K562 (cell line): ENCODE data around the gene MIDN. TPM values are rescaled to one million over a fixed set of nuclear protein-coding genes. Genes with fewer than 3 reads are reported as not detected.
A peak's percentile ranks its signal among the peaks of the same experiment; 100 is the strongest.

Source experiments
- GABPB1 ChIP-seq: sonication (generic); formaldehyde crosslinking; IDR thresholded peaks from 2 replicates; pipeline ENCODE4 v1.8.0; 2022; ENCODE audit warnings: mild to moderate bottlenecking, missing genetic modification reagents
- HDGF ChIP-seq: fragments of 450-650 bp; IDR thresholded peaks from 2 replicates; pipeline ENCODE4 v1.6.1; 2016
- HNRNPH1 ChIP-seq: fragments of 200-400 bp; formaldehyde crosslinking; optimal IDR thresholded peaks from 2 replicates; pipeline ENCODE3; 2017; ENCODE audit warnings: low read depth, mild to moderate bottlenecking, low read length, moderate library complexity
- MEIS2 ChIP-seq: fragments of 450-650 bp; IDR thresholded peaks from 2 replicates; pipeline ENCODE4 v1.6.1; 2014; ENCODE audit warnings: mild to moderate bottlenecking; ENCODE audit not compliant: partially characterized antibody
- MXI1 ChIP-seq: IDR thresholded peaks from 2 replicates; pipeline ENCODE4 v1.6.1; 2011; ENCODE audit warnings: low read depth, mild to moderate bottlenecking, improper control_type of control experiment, low read length
- POLR2G ChIP-seq: fragments of 200-400 bp; formaldehyde crosslinking; IDR thresholded peaks from 2 replicates; pipeline ENCODE4 v1.6.1; 2017; ENCODE audit warnings: low read depth, mild to moderate bottlenecking, antibody characterized with exemption, low read length, moderate library complexity
- SMARCE1 ChIP-seq: fragments of 450-650 bp; IDR thresholded peaks from 2 replicates; pipeline ENCODE4 v1.7.1; 2016; ENCODE audit warnings: mild to moderate bottlenecking
- TEAD4 ChIP-seq, 2 experiments: sonication (generic) in 1 of 2; formaldehyde crosslinking in 1 of 2; IDR thresholded peaks; 2 replicates each; pipeline versions ENCODE4 v1.6.1 to v1.8.0; 2012 to 2022; ENCODE audit warnings: borderline replicate concordance in 1 of 2, inconsistent platforms in 1 of 2, low read length in 1 of 2, mild to moderate bottlenecking in 1 of 2, missing genetic modification reagents in 1 of 2
- ZNF431 ChIP-seq: sonication (generic); formaldehyde crosslinking; IDR thresholded peaks from 2 replicates; pipeline ENCODE4 v1.8.0; 2022; ENCODE audit warnings: mild to moderate bottlenecking, missing genetic modification reagents
- polyA plus RNA-seq, 8 experiments: library from polyadenylated mRNA; depleted of rRNA in 4 of 8; stranded (reverse) in 5 of 8; unstranded in 3 of 8; fragments of >200 nt; fragmentation: Nextera tagmentation in 2 of 8; fragmentation: Illumina TruSeq in 1 of 8; extraction: Ambion mirVana in 2 of 8; extraction: Trizol in 1 of 8; gene quantifications; 2 replicates each; pipeline versions ENCODE4 v1.2.1 to v1.2.3, GENCODE V29; 2011 to 2014; ENCODE audit warnings: inconsistent platforms in 1 of 8, missing spikeins in 1 of 8
- total RNA-seq, 7 experiments: library from RNA; depleted of rRNA in 6 of 7; stranded (reverse); fragments of >200 nt in 6 of 7; fragmentation: Illumina TruSeq in 2 of 7; extraction: Trizol in 2 of 7; gene quantifications; 2 replicates each; pipeline versions ENCODE4 v1.2.1 to v1.2.3, GENCODE V29; 2011 to 2021; ENCODE audit warnings: low replicate concordance in 1 of 7
- TF ChIP-seq, protein P1 (sequence below): fragments of 250-450 bp; sonication (Bioruptor Pico); IDR thresholded peaks from 2 replicates; pipeline ENCODE4 v1.4.0; 2020; ENCODE audit warnings: mild to moderate bottlenecking
- TF ChIP-seq, protein P2 (sequence below): fragments of 250-450 bp; sonication (Bioruptor Pico); IDR thresholded peaks from 2 replicates; pipeline ENCODE4 v1.5.0; 2020; ENCODE audit warnings: mild to moderate bottlenecking, borderline replicate concordance
- TF ChIP-seq, protein P3 (sequence below): fragments of 150-350 bp; conservative IDR thresholded peaks from 2 replicates; pipeline ENCODE4 v1.6.1; 2014; ENCODE audit warnings: low read length
- TF ChIP-seq, protein P4 (sequence below): IDR thresholded peaks from 2 replicates; pipeline ENCODE4 v1.6.1; 2011; ENCODE audit not compliant: insufficient read length; ENCODE audit errors: extremely low read depth
- TF ChIP-seq, protein P5 (sequence below): fragments of 450-650 bp; IDR thresholded peaks from 2 replicates; pipeline ENCODE4 v1.6.1; 2014; ENCODE audit warnings: low read depth, mild to moderate bottlenecking, moderate library complexity, borderline replicate concordance
- TF ChIP-seq, protein P6 (sequence below), 2 experiments: IDR thresholded peaks; 2 replicates each; pipeline ENCODE4 v1.6.1; 2011; ENCODE audit warnings: borderline replicate concordance in 1 of 2, control low read depth in 1 of 2, low read depth in 1 of 2, low read length in 1 of 2, mild to moderate bottlenecking in 1 of 2, mixed read lengths in 1 of 2, moderate library complexity in 1 of 2; ENCODE audit not compliant: insufficient read depth in 1 of 2, insufficient read length in 1 of 2, poor library complexity in 1 of 2, severe bottlenecking in 1 of 2; ENCODE audit errors: extremely low read depth in 1 of 2

The MIDN gene
- total and polyA plus RNA-seq, 9 of the 15 experiments (the other 6 are each of a cell fraction or from before 2014, with no cell fraction given): 0.17 to 120 (median 10.1) TPM

DNA sequence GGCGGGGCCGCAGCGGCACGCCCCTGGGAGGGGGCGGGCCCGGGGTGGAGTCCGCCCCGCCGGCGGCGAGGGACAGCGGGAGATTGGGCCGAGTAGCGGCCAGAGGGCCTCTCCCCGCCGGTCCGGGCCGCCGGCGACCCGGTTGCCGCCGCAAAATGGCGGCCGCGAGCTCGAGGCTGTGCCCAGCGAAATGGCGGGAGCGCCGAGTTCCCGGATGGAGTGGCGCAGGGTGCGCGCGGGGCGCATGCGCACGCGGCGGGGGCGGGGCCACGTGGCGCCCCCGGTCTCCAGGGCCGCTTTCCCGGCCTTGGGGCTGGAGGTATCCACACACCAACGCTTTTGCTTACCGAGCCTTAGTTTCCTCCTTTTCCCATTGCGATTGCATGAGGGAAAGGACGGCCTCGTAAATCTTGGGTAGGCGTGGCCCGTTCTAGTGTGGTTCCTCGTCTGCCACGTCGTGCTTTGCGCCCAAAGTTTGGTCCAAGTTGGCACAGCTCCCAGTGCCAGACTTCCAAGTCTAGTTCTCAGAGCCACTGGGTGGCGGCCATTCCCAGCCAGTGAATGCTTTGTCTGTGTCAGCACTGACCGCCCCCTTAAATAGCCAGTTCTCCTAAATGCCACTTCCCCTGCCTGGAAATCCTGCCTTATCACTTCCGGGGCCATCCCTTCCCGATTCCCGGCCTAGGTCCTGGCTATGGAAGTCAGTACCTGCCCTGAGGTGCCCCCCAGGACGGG lies 21.3 kb downstream of the MIDN start (continued):
- TF ChIP-seq, protein P1, sequence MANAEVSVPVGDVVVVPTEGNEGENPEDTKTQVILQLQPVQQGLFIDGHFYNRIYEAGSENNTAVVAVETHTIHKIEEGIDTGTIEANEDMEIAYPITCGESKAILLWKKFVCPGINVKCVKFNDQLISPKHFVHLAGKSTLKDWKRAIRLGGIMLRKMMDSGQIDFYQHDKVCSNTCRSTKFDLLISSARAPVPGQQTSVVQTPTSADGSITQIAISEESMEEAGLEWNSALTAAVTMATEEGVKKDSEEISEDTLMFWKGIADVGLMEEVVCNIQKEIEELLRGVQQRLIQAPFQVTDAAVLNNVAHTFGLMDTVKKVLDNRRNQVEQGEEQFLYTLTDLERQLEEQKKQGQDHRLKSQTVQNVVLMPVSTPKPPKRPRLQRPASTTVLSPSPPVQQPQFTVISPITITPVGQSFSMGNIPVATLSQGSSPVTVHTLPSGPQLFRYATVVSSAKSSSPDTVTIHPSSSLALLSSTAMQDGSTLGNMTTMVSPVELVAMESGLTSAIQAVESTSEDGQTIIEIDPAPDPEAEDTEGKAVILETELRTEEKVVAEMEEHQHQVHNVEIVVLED: peak; percentile 67
- TF ChIP-seq MEIS2 (peak; percentile 86), POLR2G (peak; percentile 99), ZNF431 (0 out of 2 replicates have a peak, but pooled peaks have one; percentile 36), TEAD4 (IDR thresholded peaks at IDR 0.05; ENCODE audit: low read length) (peak; percentile 82), TEAD4 (CRISPR knock-in tag; IDR thresholded peaks at IDR 0.05; ENCODE audit: borderline replicate concordance) (0 out of 2 replicates have a peak, but pooled peaks have one; percentile 14), GABPB1 (CRISPR knock-in tag) (peak; percentile 51; the same call in 1 of the 2 replicates), HNRNPH1 (peak; percentile 63), MXI1 (peak; percentile 93), HDGF (0 out of 2 replicates have a peak, but pooled peaks have one; percentile 30), SMARCE1 (0 out of 2 replicates have a peak, but pooled peaks have one; percentile 18)
- TF ChIP-seq, protein P2, sequence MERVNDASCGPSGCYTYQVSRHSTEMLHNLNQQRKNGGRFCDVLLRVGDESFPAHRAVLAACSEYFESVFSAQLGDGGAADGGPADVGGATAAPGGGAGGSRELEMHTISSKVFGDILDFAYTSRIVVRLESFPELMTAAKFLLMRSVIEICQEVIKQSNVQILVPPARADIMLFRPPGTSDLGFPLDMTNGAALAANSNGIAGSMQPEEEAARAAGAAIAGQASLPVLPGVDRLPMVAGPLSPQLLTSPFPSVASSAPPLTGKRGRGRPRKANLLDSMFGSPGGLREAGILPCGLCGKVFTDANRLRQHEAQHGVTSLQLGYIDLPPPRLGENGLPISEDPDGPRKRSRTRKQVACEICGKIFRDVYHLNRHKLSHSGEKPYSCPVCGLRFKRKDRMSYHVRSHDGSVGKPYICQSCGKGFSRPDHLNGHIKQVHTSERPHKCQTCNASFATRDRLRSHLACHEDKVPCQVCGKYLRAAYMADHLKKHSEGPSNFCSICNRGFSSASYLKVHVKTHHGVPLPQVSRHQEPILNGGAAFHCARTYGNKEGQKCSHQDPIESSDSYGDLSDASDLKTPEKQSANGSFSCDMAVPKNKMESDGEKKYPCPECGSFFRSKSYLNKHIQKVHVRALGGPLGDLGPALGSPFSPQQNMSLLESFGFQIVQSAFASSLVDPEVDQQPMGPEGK (CRISPR knock-in tag): no peak
- TF ChIP-seq, protein P3, sequence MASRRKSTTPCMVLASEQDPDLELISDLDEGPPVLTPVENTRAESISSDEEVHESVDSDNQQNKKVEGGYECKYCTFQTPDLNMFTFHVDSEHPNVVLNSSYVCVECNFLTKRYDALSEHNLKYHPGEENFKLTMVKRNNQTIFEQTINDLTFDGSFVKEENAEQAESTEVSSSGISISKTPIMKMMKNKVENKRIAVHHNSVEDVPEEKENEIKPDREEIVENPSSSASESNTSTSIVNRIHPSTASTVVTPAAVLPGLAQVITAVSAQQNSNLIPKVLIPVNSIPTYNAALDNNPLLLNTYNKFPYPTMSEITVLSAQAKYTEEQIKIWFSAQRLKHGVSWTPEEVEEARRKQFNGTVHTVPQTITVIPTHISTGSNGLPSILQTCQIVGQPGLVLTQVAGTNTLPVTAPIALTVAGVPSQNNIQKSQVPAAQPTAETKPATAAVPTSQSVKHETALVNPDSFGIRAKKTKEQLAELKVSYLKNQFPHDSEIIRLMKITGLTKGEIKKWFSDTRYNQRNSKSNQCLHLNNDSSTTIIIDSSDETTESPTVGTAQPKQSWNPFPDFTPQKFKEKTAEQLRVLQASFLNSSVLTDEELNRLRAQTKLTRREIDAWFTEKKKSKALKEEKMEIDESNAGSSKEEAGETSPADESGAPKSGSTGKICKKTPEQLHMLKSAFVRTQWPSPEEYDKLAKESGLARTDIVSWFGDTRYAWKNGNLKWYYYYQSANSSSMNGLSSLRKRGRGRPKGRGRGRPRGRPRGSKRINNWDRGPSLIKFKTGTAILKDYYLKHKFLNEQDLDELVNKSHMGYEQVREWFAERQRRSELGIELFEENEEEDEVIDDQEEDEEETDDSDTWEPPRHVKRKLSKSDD: peak; percentile 86; the same call in 1 of the 2 replicates
- TF ChIP-seq, protein P4, sequence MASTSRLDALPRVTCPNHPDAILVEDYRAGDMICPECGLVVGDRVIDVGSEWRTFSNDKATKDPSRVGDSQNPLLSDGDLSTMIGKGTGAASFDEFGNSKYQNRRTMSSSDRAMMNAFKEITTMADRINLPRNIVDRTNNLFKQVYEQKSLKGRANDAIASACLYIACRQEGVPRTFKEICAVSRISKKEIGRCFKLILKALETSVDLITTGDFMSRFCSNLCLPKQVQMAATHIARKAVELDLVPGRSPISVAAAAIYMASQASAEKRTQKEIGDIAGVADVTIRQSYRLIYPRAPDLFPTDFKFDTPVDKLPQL: no peak
- TF ChIP-seq, protein P5, sequence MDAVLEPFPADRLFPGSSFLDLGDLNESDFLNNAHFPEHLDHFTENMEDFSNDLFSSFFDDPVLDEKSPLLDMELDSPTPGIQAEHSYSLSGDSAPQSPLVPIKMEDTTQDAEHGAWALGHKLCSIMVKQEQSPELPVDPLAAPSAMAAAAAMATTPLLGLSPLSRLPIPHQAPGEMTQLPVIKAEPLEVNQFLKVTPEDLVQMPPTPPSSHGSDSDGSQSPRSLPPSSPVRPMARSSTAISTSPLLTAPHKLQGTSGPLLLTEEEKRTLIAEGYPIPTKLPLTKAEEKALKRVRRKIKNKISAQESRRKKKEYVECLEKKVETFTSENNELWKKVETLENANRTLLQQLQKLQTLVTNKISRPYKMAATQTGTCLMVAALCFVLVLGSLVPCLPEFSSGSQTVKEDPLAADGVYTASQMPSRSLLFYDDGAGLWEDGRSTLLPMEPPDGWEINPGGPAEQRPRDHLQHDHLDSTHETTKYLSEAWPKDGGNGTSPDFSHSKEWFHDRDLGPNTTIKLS: peak; percentile 83
- TF ChIP-seq, protein P6, sequence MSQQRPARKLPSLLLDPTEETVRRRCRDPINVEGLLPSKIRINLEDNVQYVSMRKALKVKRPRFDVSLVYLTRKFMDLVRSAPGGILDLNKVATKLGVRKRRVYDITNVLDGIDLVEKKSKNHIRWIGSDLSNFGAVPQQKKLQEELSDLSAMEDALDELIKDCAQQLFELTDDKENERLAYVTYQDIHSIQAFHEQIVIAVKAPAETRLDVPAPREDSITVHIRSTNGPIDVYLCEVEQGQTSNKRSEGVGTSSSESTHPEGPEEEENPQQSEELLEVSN (IDR thresholded peaks at IDR 0.05; ENCODE audit: borderline replicate concordance in 1 of 2, extremely low read depth in 1 of 2, insufficient read depth in 1 of 2, insufficient read length in 1 of 2, low read depth in 1 of 2, low read length in 1 of 2, poor library complexity in 1 of 2, severe bottlenecking in 1 of 2): peak; percentile 98 to 99
